ENCODE results near the gene C10orf90.

C10orf90 gene

DNA sequence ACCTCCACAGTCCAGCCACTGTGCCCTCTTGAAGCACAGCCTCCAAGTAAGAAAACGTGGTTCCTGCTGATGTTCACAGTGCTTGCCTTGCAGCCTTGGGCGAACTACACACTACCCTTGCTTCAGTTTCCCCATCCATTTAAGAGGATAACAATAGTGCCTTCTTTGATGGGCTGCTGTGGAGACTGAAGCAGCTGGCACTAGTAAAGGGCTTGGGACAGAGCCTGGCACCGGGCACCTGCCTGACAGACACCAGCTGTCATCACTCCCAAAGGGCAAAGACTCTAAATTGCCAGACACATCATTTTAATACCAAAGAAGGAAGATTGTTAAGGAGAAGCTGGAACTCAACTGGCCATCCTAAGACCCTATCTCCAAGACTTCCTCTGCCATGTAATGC is 3.1 kb upstream of the C10orf90 start:
- DNase-seq (ENCODE audit: low spot score), result no peak

DNA sequence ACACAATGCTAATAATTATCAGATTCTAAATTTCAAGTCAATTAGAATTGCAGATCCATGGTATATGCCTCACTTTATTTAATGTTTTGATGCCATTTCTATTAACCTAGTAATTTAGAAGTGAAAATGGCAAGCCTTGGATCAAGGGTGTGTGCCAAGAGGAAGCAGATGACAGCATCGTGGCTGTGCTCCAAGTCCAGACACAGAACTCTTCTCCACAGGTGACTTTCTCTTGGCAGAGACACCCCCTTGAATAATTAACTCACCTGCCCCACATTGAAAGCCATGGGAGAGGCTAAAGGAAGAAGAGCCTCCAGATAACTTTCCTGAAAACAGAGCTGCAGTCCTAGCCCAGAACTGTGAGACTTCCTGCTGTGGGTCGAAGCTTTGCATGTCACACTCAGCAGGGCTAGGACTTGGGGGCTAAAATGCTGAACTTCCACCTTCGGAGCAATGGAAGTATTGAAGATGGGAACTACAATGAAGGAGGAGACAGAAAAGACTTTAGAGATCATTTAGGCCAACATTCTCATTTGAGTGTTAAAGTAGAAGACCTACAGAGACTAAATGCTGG is 996 bp upstream of the C10orf90 start:
- no peak for DNase-seq (ENCODE audit: low spot score)

DNA sequence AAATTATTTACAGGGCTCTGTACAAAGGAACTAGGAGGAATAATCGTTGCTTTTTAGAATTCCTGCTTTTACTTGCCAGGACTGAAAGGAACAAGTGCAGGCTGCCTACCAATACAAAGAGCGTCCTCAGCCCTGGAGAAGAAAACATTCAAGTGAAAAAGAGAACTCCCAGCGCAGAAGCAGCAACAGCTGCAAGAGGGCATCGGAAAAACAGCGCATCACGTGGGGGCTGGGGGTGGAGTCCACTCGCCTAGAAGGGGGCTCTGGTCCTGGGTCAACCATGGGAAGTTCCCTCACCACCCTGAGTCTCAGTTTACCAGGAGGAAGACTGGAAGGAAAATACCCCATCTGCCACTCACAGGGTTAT is 385 bp upstream of the C10orf90 start:
- DNase-seq (ENCODE audit: low spot score), result no peak

DNA sequence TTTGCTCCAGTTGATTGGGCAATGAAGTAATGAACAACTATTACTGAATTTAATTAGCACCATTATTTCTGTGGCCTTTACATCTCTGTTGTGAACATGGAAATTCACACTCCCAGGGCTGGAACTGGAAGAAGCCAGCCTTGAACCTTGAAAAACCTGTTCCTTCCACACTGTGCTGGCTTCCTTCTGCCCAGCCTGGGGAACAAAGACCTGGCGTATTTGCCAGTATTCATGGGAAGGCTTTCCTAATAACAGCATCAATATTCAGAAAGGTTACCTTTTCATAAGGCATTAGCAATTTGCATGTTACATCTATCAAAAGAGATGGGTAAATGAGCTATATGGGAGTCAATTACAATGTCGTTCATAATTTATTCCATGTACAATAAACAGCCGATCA is 1.3 kb downstream of the C10orf90 start:
- no peak for DNase-seq (ENCODE audit: low spot score)

DNA sequence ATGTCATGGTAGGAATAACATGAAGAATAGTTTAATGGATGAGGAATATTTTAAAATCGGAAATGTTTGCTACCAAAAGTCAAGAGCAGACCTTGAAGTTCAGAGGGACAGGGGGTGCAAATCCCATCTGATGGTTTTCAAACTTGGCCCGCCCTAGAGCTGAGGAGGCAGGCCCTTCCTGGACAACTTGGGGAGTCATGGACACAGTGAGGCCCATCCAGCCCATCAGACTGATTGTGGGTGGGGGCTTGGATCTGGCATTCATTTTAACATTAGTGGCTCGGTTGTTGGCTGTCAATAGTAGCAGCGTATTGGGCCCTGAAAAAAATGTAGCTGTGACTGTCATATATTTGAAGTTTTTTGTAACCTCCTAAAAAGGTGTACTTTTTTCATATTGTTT is 2.0 kb downstream of the C10orf90 start:
- DNase-seq (ENCODE audit: low spot score), result no peak

DNA sequence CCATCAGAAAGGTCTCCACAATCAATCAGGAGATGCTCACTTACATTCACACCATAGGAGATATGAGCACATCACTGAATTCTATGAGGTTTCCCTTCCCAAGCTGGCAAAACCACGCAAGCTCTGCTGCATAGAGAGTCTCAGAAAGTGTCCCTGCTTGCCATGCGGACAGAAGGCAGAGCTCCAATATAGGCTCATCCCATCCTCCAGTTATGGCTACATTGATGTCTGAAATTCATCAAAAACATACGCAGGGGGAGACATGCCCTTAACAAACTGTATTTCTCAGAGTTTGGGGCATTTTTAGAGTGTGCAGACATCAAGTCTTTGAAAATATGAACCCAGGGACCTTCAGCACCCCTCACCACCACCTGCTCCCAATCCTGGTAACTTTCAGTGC is 2.9 kb downstream of the C10orf90 start:
- DNase-seq (ENCODE audit: low spot score), result no peak

DNA sequence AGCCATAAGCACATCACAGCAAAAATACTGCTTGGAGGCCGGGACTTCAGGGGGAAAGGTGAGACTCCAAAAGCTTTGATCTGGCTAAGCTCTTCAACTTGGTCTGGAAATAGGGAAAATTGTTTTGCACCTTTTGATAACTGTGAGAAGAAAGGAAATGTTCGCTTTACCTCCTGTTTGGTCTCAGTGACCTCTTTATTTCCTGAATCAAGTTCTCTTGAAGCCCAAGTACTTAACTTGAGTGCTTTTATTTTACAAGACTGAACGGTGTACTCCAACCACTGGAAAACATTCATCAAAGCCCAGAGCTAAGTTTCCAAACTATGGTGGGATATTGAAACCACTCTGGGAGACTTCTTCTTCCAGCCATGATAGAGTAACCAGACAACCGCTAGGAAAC is 5.3 kb downstream of the C10orf90 start:
- DNase-seq (ENCODE audit: low spot score), result no peak

DNA sequence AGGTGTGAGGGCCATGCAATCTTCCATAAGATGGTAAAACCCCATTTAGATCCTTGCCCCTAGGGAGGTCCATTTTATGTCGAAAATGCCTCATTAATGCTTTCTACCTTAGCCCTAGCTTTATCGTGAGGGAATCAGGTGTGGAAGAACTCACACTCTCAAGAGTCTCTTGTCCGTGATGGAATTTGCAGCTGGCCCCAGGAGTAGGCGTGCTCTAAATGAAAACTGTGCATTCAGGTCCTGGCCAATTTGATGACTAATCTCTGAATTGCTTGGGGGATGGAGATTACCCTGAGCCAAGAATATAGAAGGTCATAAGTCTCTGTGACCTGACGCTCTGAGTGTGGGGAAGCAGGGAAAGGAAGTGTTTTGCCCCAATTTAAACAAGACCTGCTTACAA is 6.6 kb downstream of the C10orf90 start:
- DNase-seq (ENCODE audit: low spot score), result no peak

DNA sequence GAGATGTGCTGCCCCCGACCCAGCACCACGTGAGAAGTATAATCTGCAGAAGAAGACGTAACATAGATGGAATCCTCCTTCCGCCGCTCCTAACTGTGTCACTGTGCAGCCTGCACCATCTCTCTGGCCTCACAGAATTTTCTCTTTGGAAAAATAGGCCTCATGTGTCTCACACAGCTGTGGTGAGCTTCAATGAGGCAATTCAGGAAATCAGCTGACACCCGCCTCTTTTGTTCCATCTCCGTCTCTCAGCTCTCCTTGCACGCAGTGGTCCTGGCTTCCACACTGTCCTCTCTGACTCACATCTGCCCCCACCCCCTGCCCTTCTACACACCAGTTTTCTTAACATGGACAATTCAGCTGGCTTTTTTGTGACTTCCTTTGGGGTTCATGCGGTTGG is 7.2 kb downstream of the C10orf90 start:
- DNase-seq (ENCODE audit: low spot score), result peak; percentile 75

DNA sequence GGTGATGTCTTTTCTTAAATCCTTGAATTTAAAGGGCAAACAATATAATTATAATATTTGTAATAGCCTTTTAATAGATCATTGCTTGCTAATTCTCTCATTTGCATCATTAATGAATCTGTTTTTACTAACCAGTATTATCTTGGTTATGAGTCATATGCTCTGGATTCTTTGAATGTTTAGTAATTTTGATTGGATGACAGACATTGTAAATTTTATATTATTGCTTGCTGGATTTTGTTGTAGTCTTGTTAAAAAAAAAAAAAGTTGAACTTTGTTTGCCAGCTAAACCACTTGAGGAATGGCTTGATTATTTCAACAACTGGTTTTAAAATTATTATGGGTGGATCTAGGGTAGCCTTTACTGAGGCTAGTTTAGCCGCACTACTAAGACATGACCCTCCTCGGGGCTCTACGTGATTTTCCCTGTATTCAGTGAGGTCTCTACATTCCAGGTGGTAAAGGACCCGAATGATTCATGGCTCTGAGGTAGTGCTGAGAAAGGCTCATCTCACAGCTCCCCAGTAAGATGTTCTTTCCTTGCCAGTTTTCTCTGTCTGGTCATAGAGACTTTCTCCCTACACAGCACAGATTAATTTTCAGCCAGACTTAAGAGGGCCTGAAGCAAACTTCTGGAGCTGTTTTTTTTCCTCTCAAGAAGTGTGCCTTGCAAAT is 8.5 kb downstream of the C10orf90 start:
- DNase-seq (ENCODE audit: low spot score), result no peak

DNA sequence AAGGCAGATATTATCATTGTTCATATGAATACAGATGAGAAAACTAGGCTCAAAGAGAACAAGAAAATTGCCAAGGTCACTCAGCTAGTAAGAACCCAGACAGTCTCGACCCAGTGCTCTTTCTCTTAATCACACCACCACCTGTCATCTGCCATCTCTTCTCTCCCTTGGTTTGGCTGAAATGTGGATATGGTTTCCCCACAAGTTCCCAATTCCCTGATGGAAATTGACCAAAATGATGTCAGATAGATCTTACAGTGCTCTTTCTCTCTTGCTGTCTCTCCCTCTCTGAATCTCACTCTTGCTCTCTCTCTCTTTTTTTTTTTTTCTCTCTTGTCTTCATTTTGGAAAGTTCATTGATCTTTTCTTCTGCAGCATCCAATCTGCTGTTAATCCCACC is 9.1 kb downstream of the C10orf90 start:
- DNase-seq (ENCODE audit: low spot score), result no peak

DNA sequence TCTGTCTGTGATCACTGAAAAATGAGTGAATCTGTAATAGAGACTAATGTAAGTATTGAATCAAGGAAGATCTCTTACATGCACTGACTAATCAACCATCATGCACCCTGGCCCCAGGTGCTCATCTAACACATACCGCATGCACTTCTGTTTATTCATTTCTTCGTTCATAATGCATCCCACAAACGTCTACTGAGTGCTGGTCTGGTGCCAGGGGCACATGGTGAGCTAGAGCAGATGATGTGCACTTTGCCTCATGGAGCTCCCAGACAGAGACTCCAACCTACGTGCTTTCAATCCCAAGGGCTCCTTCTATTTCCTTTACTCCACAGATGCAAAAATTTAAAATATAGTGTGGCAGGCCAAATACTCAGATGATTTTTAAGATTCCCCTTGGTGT is 10.7 kb downstream of the C10orf90 start:
- DNase-seq (ENCODE audit: low spot score), result no peak

DNA sequence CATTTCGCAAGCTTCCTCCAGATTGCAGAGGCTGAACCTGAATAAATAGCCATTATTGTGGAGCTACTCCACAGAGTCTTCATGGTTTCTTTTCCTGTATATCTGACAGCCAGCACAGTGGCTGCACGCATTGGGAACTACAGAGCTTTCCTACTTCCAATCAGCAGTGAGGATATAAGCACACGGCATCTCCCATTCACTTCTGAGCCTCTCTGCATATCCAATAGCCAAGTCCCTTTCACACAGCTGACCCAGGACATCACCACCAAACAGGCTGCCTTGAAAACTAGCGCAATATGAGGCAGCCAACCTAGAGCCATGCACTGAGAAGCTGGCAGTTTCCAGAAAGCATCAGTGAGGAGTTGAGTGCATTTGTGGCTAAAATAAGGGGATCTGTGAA is 11.6 kb downstream of the C10orf90 start:
- DNase-seq (ENCODE audit: low spot score), result no peak

DNA sequence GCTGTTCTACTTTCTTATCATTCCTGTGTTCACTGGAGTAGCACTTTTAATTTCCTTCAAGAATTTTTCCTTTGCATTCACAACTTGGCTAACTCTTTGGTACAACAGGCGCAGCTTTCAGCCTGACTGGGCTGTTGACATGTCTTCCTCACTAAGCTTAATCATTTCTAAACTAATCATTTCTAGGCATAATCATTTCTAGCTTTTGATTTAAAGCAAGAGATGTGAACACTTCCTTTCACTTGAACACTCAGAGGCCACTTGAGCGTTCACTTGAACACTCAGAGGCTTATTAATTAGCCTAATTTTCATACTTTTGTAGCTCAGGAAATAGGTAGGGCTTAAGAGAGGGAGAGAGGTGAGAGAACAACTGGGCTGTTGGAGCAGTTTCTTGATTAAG is 15.9 kb downstream of the C10orf90 start:
- no peak for DNase-seq (ENCODE audit: low spot score)

DNA sequence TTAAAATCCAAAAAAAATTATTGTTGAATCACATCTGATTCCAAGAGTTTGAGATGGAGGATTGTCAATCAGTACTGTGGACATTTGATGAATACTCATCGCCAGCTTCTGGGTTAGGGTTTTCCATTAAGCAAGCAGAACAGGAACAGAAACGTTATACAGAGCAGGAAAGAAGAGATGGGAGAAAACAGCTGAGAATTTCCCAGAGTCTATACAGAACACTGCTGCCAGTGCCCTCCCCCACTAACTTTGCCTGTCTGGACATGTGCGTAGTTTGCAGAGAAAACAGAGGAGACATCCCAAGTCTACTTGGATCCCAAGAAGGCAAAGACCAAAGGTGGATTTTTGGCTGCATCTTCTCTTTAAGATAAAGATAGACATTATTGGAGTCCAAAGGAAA is 19.0 kb downstream of the C10orf90 start:
- DNase-seq (ENCODE audit: low spot score), result no peak

DNA sequence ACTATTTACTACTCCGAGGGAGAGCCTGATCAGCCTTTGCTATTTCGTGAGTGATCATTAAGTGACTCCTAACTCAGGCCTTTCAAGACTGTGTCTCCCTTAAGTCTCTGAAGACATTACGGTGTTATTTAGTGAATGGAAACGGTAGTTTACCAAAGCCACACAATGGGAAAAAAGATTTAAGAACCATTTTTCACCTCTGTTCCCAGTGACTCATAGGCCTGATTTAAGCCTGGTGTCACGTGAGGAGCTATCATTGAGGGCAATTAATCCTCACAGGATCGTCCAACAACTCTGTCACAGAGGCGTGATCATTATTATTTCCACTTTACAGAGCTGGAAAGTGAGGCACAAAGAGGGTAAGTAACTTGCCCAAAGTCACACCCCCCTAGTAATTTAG is 20.3 kb downstream of the C10orf90 start:
- no peak for DNase-seq (ENCODE audit: low spot score)

DNA sequence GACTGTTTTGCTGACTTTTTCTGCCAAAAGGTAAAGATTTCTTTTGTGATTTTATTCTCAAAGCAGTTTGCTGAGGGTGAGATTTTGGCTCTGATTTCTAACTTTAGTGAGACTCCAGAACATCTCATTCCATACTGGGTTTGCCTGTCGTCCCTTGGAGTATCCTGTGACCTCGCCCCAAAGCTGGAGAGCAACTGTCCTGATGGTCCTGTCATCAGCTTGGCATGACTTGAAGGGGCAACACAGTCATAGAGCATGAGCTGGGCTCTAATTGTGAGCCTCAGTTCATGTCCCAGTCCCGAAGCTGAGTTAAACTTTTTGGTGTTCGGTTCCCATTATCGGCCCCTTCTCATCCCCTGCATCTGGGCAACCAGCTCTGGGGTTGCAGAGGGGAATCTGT is 23.4 kb downstream of the C10orf90 start:
- DNase-seq (ENCODE audit: low spot score), result no peak

DNA sequence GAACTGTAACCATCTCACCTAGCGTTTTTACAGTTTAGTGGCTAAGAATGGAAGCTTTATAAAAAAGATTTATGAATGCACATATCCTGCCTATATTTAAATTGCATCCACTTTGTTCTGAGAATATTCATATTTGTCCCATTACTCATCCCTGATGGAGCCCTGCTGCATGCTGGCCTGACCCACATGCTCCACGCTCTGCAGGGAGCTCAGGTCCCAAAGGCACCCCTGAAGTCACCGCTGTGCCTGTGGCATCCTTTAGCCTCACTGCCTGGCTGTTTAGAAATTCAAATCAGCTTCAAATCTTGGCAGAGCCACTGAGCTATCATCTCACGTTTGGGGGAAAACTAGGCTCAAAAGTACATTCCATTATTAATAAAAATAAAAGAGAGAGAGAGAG is 24.4 kb downstream of the C10orf90 start:
- peak; percentile 28 for DNase-seq (ENCODE audit: low spot score)

DNA sequence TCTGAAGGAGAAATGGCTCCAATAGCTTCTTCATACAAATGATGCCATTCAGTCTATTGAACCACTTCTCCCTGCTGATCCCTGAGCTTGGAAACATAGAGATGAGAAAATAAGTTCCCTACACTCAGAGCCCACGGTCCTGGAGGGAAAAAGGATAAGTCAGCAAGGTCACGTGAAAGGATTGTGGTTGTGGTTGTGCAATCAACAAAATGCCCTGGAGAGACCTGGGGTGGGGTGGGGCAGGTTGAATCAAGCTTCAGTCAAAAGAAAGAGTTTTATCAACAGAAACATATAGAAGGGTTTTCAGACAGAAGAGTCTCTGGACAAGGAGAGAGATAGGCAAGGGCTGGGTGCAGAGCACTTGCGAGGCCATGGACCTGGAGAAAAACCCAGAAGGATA is 30.1 kb downstream of the C10orf90 start:
- peak; percentile 12 for DNase-seq (ENCODE audit: low spot score)

DNA sequence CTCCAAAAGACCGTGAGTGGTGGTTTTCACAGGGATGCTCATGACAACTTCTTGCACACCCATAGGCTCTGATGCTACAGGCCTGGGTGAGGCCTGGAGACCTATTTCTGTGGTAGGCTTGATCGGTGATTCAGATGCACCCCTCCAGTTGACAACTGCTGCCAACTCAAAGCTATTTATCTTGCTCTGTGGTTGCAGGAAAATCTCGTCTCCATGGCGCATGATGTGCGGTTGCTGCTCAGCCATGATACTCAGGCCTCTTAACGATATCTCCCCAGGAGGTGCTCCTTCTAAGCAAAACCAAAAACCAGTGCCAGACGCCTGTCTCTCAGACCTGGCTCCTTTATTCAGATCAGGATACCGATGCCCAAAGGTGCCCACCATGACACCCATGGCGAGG is 31.4 kb downstream of the C10orf90 start:
- DNase-seq (ENCODE audit: low spot score), result peak; percentile 26

DNA sequence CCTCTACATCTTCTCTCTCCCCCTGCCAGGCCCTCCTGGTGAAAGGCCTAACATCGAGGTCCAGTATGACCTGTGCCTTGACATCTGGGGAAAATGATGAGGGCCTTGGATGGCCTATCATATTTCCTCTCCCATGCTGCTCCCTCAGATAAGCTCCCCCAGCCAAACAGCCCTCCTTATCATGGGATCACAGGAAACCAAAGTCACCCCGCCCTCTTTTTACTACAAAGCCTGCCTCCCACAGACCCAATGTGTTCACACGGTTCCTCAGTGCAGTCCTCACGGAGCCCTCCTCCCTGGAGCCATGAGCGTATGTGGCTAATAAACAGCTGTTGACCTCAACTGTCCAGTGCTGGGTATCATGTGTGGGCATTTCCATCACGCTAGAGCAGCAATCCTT is 32.0 kb downstream of the C10orf90 start:
- DNase-seq (ENCODE audit: low spot score), result peak; percentile 11

DNA sequence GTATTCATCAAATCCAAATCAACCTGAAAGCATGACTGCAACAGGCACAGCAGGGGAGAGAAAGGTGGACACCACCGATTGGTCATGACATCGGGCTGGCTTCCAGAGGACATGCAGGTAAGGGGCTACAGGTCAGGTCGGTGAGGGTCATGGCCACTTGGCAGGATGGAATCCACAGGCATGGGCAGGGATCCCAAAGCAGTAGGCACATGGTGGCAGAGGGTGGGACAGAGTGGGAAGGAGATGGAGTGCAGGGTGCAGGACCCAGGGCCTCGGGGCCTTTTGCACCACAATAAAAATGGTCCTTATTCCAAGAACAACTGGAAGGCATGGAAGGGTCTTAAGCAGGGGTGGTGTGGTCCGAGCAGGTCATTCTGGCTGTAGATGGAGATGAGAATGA is 33.0 kb downstream of the C10orf90 start:
- peak; percentile 57 for DNase-seq (ENCODE audit: low spot score)

DNA sequence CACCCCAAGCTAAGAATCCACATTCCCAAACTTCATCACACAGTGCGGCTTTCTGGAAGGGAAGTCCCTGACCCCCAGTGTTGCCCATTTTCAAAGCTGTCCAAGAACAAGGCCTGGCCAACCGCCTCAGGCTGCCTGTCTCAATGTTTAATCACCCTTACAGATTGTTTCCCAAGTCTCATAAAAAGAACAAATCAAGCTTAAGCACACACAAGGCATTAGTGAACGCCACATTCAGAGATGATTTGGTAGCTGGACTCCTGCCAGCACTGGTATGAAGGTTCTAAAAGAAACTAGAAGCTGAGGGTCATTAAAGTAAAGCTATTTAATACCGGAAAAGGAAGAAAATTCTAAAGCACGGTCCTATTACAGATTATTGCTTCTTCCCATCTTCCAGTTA is 35.6 kb downstream of the C10orf90 start:
- DNase-seq (ENCODE audit: low spot score), result peak; percentile 28

DNA sequence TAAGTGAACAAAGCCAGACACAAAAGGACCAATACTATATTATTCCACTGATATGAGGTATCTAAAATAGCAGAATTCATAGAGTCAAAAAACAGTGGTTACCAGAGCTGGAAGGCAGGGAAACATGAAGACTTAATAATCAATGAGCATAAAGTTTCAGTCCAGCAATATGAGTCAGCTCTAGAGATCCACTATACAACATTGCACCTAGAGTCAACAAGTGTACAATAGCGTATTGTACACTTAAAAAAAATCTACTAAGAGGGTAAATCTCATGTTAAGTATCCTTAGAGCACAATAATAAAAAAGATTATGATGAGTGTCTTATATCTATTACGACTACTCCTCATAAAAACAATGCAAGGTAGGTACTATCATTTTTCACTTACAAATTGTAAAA is 36.1 kb downstream of the C10orf90 start:
- DNase-seq (ENCODE audit: low spot score), result no peak
